Measurements from ENCODE around the gene TVP23C. TPM values are rescaled to one million over a fixed set of nuclear protein-coding genes. Genes with fewer than 3 reads are reported as not detected.
A peak's percentile ranks its signal among the peaks of the same experiment; 100 is the strongest.

TVP23C gene
- total RNA-seq, 1 experiment from 2014 or later, result 15.3 TPM

DNA sequence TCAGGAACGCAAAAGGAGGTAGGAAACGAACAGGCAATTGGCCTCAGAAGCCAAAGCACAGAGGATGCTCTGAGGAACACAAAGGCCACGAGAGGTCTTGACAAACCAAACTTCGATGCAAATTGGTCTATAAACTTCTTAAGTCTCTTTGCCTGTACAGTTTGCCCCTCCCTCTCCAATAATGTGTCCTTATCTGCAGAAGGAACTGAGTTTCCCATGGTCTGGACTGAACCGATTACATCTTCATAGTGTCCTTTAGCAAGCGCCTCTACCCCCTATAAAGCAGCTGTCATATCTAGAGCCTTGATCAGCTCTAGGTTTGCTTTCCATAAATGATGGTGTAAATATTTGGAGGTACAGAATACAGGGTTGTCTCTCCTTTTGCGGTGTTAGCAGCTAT is 92.7 kb downstream of the TVP23C start:
- H3K4me1 Mint-ChIP-seq (ENCODE audit: low read depth, unreplicated experiment), result peaks cover 23% of the 10 kb centered on the region
- DNase-seq, result no peak
- BruUV-seq (replicated peaks), result no TSS peak
- Histone ChIP-seq H3K4me1 (peaks cover 3% of the 10 kb centered on the region; the same call in 1 of the 2 replicates), H3K9me3 (no peaks in the 10 kb centered on the region), H3K4me3 (ENCODE audit: low read depth, low read length) (no peak overlapping the region), H3K36me3 (ENCODE audit: control insufficient read depth, insufficient read depth, low read length) (no peaks in the 10 kb centered on the region), H3K27me3 (replicated peaks; ENCODE audit: control insufficient read depth, insufficient read depth, low read length) (no peaks in the 10 kb centered on the region)
- H3K27me3 Mint-ChIP-seq (ENCODE audit: insufficient read depth, unreplicated experiment), result no peaks in the 10 kb centered on the region
- ChIA-PET CTCF (no interaction called here), POLR2A (no interaction called here)
- TF ChIP-seq, protein P1, sequence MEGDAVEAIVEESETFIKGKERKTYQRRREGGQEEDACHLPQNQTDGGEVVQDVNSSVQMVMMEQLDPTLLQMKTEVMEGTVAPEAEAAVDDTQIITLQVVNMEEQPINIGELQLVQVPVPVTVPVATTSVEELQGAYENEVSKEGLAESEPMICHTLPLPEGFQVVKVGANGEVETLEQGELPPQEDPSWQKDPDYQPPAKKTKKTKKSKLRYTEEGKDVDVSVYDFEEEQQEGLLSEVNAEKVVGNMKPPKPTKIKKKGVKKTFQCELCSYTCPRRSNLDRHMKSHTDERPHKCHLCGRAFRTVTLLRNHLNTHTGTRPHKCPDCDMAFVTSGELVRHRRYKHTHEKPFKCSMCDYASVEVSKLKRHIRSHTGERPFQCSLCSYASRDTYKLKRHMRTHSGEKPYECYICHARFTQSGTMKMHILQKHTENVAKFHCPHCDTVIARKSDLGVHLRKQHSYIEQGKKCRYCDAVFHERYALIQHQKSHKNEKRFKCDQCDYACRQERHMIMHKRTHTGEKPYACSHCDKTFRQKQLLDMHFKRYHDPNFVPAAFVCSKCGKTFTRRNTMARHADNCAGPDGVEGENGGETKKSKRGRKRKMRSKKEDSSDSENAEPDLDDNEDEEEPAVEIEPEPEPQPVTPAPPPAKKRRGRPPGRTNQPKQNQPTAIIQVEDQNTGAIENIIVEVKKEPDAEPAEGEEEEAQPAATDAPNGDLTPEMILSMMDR (IDR thresholded peaks at IDR 0.05; ENCODE audit: insufficient read depth in 1 of 2, low read depth in 1 of 2, low read length in 1 of 2, severe bottlenecking in 1 of 2, unreplicated experiment in 1 of 2), result no peak
- intact Hi-C loops (cut with micrococcal nuclease; ENCODE audit: unreplicated experiment), result no loop called here
- H3K27ac Mint-ChIP-seq (ENCODE audit: unreplicated experiment), result no peak overlapping the region
- H3K9me3 Mint-ChIP-seq (ENCODE audit: unreplicated experiment), result no peaks in the 10 kb centered on the region
- peaks cover 3% of the 10 kb centered on the region for H3K36me3 Mint-ChIP-seq (ENCODE audit: insufficient read depth, unreplicated experiment)
- H3K4me3 Mint-ChIP-seq (ENCODE audit: unreplicated experiment), result no peak overlapping the region

DNA sequence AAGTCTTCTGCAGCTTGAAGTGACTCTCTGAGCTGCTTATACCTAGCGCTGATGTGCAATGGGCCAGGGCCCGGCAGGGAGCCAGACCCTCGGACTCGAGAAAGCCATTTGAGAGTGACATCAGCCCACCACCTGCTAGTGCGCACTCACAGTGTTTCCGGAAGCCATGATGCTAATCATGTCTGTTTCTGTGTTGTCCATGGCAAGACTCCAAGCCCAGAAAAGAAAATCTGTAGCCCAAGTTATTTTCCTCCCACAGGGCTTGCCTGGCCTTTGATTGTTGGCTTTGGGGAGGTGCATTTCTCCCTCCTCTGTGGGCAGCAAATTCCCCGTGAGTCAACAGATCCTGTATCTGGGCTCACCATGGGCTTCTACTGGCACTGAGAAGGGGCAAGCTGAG is 94.0 kb downstream of the TVP23C start:
- H3K4me1 ChIP-seq, result no peaks in the 10 kb centered on the region

DNA sequence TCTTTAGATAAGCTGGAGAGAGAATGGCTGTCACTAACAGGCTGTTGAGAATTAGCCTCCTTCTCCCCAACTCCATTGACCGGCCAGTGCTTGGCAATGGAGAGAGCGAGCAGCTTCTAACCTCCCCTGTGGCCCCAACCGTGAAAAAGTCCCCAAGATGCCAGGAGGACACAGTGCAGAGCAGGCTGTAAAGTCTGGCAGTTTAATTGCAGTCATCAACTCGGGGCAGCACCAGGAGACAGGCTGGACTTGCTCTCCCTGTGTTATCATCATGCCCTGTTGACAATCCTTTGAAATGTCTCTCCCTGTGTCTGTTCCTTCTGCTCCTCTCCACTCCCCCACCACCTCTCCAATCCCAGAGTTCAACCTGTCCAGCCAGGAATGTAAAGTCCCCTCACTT is 95.2 kb downstream of the TVP23C start:
- H3K4me3 ChIP-seq (ENCODE audit: low read depth, low read length), result no peak overlapping the region
- H3K4me1 Mint-ChIP-seq (ENCODE audit: low read depth, unreplicated experiment), result peaks cover 16% of the 10 kb centered on the region
- no peaks in the 10 kb centered on the region for H3K36me3 ChIP-seq (ENCODE audit: control insufficient read depth, insufficient read depth, low read length)
- DNase-seq, result peak; percentile 3 to 43
- no peaks in the 10 kb centered on the region for H3K9me3 Mint-ChIP-seq (ENCODE audit: unreplicated experiment)
- H3K4me3 Mint-ChIP-seq (ENCODE audit: unreplicated experiment), result no peak overlapping the region
- intact Hi-C loops (cut with micrococcal nuclease; ENCODE audit: unreplicated experiment), result no loop called here
- no peaks in the 10 kb centered on the region for H3K9me3 ChIP-seq
- TF ChIP-seq, protein P1 (IDR thresholded peaks at IDR 0.05; ENCODE audit: insufficient read depth in 1 of 2, low read depth in 1 of 2, low read length in 1 of 2, severe bottlenecking in 1 of 2, unreplicated experiment in 1 of 2), result no peak
- no peaks in the 10 kb centered on the region for H3K27me3 Mint-ChIP-seq (ENCODE audit: insufficient read depth, unreplicated experiment)
- no peaks in the 10 kb centered on the region for H3K36me3 Mint-ChIP-seq (ENCODE audit: insufficient read depth, unreplicated experiment)
- CTCF ChIA-PET, result no interaction called here
- H3K27me3 ChIP-seq (replicated peaks; ENCODE audit: control insufficient read depth, insufficient read depth, low read length), result no peaks in the 10 kb centered on the region
- peak overlapping the region; percentile 48 for H3K27ac Mint-ChIP-seq (ENCODE audit: unreplicated experiment)
- H3K4me1 ChIP-seq, result no peaks in the 10 kb centered on the region
- POLR2A ChIA-PET, result no interaction called here
- BruUV-seq (replicated peaks), result no TSS peak

More for the DNA sequence above, 94.0 kb downstream of the TVP23C start:
- no peak overlapping the region for H3K4me3 ChIP-seq (ENCODE audit: low read depth, low read length)
- H3K9me3 Mint-ChIP-seq (ENCODE audit: unreplicated experiment), result no peaks in the 10 kb centered on the region
- CTCF ChIA-PET, result no interaction called here
- DNase-seq, result no peak
- no peaks in the 10 kb centered on the region for H3K27me3 ChIP-seq (replicated peaks; ENCODE audit: control insufficient read depth, insufficient read depth, low read length)
- H3K9me3 ChIP-seq, result no peaks in the 10 kb centered on the region
- H3K4me3 Mint-ChIP-seq (ENCODE audit: unreplicated experiment), result no peak overlapping the region
- H3K4me1 Mint-ChIP-seq (ENCODE audit: low read depth, unreplicated experiment), result peaks cover 16% of the 10 kb centered on the region
- intact Hi-C loops (cut with micrococcal nuclease; ENCODE audit: unreplicated experiment), result no loop called here
- BruUV-seq (replicated peaks), result no TSS peak
- no peak overlapping the region for H3K27ac Mint-ChIP-seq (ENCODE audit: unreplicated experiment)
- POLR2A ChIA-PET, result no interaction called here
- H3K36me3 ChIP-seq (ENCODE audit: control insufficient read depth, insufficient read depth, low read length), result no peaks in the 10 kb centered on the region
- H3K36me3 Mint-ChIP-seq (ENCODE audit: insufficient read depth, unreplicated experiment), result no peaks in the 10 kb centered on the region
- H3K27me3 Mint-ChIP-seq (ENCODE audit: insufficient read depth, unreplicated experiment), result no peaks in the 10 kb centered on the region
- TF ChIP-seq, protein P1 (IDR thresholded peaks at IDR 0.05; ENCODE audit: insufficient read depth in 1 of 2, low read depth in 1 of 2, low read length in 1 of 2, severe bottlenecking in 1 of 2, unreplicated experiment in 1 of 2), result no peak

Data from Caco-2 (cell line).